ENCODE measurements around the gene LPXN.

Gene LPXN

DNA sequence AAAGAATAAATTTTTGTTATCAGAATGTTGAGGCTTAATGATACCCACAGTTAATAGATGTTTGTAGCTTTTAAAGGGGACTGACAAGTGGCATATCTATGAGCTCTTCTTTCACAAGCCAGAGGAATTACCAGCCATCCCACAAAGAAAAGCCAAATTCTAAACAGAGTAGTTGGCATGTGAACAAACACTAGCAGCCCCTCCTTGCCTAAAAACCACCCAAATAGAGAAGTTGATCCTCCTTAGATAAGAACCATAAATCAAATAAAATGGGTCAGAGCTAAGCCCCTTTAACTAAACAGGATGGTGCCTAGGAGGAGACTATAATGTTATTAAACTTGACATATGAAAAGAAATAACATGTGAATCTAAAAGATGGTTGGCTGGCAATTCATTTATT, 11.4 kb downstream of the LPXN start:
- Histone ChIP-seq H2AFZ (ENCODE audit: low read depth, low read length) (no peak overlapping the region), H3K4me1 (ENCODE audit: insufficient read depth, low read length) (peaks cover 5% of the 10 kb centered on the region; the same call in 1 of the 2 replicates), H3K27me3 (ENCODE audit: insufficient read depth, low read length, poor library complexity) (no peaks in the 10 kb centered on the region), H3K9me3 (ENCODE audit: insufficient read depth, low read length, severe bottlenecking) (no peaks in the 10 kb centered on the region), H3K9ac (ENCODE audit: low read depth, low read length) (no peak overlapping the region), H4K20me1 (ENCODE audit: insufficient read depth, low read length) (no peaks in the 10 kb centered on the region), H3K36me3 (ENCODE audit: insufficient read depth, low read length) (peaks cover 14% of the 10 kb centered on the region; the same call in 1 of the 2 replicates), H3K27ac (ENCODE audit: low read length) (no peak overlapping the region), H3K79me2 (ENCODE audit: insufficient read depth, low read length) (no peaks in the 10 kb centered on the region; the same call in 1 of the 2 replicates), H3K4me3 (ENCODE audit: low read depth in 1 of 2, low read length in 2 of 2) (no peak overlapping the region), H3K4me2 (ENCODE audit: insufficient read depth, low read length) (no peak overlapping the region)
- DNase-seq (no peak), ATAC-seq (ENCODE audit: insufficient read depth, low read depth) (no peak)
- TF ChIP-seq EZH2 (IDR thresholded peaks at IDR 0.05; ENCODE audit: borderline replicate concordance, low read depth, low read length, severe bottlenecking): no peak
- TF ChIP-seq CTCF (IDR thresholded peaks at IDR 0.05; ENCODE audit: borderline replicate concordance, extremely low read depth, low read length, poor library complexity, severe bottlenecking): no peak

GRCh38 chr11:58562375-58562800, 13.3 kb downstream of the LPXN start:
- Histone ChIP-seq H3K27ac (ENCODE audit: low read length) (peak overlapping the region; percentile 19; the same call in 1 of the 2 replicates), H3K79me2 (ENCODE audit: insufficient read depth, low read length) (no peaks in the 10 kb centered on the region; the same call in 1 of the 2 replicates), H3K4me3 (ENCODE audit: low read depth in 1 of 2, low read length in 2 of 2) (no peak overlapping the region), H2AFZ (ENCODE audit: low read depth, low read length) (no peak overlapping the region), H3K27me3 (ENCODE audit: insufficient read depth, low read length, poor library complexity) (no peaks in the 10 kb centered on the region), H4K20me1 (ENCODE audit: insufficient read depth, low read length) (no peaks in the 10 kb centered on the region), H3K9ac (ENCODE audit: low read depth, low read length) (no peak overlapping the region), H3K9me3 (ENCODE audit: insufficient read depth, low read length, severe bottlenecking) (no peaks in the 10 kb centered on the region), H3K36me3 (ENCODE audit: insufficient read depth, low read length) (peaks cover 8% of the 10 kb centered on the region; the same call in 1 of the 2 replicates), H3K4me2 (ENCODE audit: insufficient read depth, low read length) (no peak overlapping the region), H3K4me1 (ENCODE audit: insufficient read depth, low read length) (peaks cover 5% of the 10 kb centered on the region; the same call in 1 of the 2 replicates)
- TF ChIP-seq EZH2 (IDR thresholded peaks at IDR 0.05; ENCODE audit: borderline replicate concordance, low read depth, low read length, severe bottlenecking) (no peak), CTCF (IDR thresholded peaks at IDR 0.05; ENCODE audit: borderline replicate concordance, extremely low read depth, low read length, poor library complexity, severe bottlenecking) (no peak)
- peak; percentile 53; the same call in 2 of the 3 replicates for ATAC-seq (ENCODE audit: insufficient read depth, low read depth)
- DNase-seq: no peak

DNA sequence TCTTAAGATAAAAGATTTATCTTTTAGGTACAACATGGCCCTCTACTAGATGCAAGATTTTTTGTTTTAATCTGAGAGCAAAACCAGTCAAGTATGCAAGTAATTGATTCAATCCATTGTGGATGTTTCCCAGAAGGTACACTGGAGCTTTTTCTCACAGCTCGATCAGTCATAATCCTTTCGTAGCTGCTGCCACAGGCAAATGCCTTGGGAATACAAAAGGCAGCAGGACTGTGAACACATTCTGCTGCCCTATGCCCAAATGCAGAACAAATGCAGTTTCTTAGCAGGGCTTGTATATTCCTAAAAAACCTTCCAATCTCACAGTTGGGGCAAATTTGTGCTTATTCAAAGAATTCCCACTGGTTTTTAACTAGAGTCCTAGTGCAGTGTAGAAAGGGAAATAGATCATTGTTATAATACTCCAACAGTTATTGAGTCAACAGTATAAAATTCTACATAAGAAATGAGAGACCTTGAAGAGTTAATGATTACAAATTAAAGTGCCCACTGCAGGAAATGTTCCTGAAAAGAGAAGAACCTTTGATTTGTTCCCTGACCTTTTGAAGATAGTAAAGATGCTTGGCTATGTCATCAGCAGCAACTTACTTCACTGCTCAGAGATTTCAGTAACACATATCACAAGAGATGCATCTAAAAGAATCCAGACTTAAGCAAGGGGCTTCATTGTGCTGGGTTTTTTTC, 14.1 kb downstream of the LPXN start:
- H3K36me3 ChIP-seq (ENCODE audit: insufficient read depth, low read length): peaks cover 7% of the 10 kb centered on the region; the same call in 1 of the 2 replicates
- H2AFZ ChIP-seq (ENCODE audit: low read depth, low read length): no peak overlapping the region
- no peaks in the 10 kb centered on the region for H4K20me1 ChIP-seq (ENCODE audit: insufficient read depth, low read length)
- H3K79me2 ChIP-seq (ENCODE audit: insufficient read depth, low read length): no peaks in the 10 kb centered on the region; the same call in 1 of the 2 replicates
- no peak overlapping the region for H3K4me2 ChIP-seq (ENCODE audit: insufficient read depth, low read length)
- no peaks in the 10 kb centered on the region for H3K27me3 ChIP-seq (ENCODE audit: insufficient read depth, low read length, poor library complexity)
- no peak for ATAC-seq (ENCODE audit: insufficient read depth, low read depth)
- no peaks in the 10 kb centered on the region for H3K9me3 ChIP-seq (ENCODE audit: insufficient read depth, low read length, severe bottlenecking)
- TF ChIP-seq CTCF (IDR thresholded peaks at IDR 0.05; ENCODE audit: borderline replicate concordance, extremely low read depth, low read length, poor library complexity, severe bottlenecking) (no peak), EZH2 (IDR thresholded peaks at IDR 0.05; ENCODE audit: borderline replicate concordance, low read depth, low read length, severe bottlenecking) (no peak)
- no peak for DNase-seq
- no peak overlapping the region for H3K9ac ChIP-seq (ENCODE audit: low read depth, low read length)
- H3K4me3 ChIP-seq (ENCODE audit: low read depth in 1 of 2, low read length in 2 of 2): no peak overlapping the region
- H3K4me1 ChIP-seq (ENCODE audit: insufficient read depth, low read length): peaks cover 5% of the 10 kb centered on the region; the same call in 1 of the 2 replicates
- H3K27ac ChIP-seq (ENCODE audit: low read length): no peak overlapping the region
